GM18909 (cell line): ENCODE measurements around the gene RXRA.

ENCODE experiments used
- ATAC-seq: cut with Tn5 transposase; IDR thresholded peaks from one replicate; pipeline ENCODE4 v1.9.1; 2021; ENCODE audit warnings: mild to moderate bottlenecking; ENCODE audit not compliant: unreplicated experiment, poor library complexity

RXRA gene

DNA sequence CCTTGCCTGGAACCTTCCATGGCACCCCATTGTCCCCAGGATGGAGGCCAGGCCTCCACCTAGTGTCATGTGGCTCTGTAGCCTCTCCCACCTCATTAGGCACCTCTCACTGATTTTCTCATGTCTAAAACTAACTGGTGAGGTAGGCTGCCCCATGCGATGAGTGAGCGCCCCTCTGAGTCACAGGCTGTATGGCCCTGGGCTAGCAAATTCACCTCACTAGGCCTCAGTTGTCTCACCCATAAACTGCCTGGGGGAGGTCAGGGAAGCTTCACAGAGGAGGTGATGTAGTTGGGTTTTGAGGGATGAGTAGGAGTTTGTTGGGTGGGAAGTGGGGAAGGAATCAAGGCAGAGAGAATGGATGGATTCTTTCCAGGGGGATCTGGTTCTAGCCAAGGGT is 8.8 kb downstream of the RXRA start:
- no peak for ATAC-seq

GRCh38 chr9:134335486-134336220 is 9.4 kb downstream of the RXRA start:
- ATAC-seq = no peak

- no peak for ATAC-seq
These were observed 10.0 kb downstream of the RXRA start for GRCh38 chr9:134336228-134336627.

DNA sequence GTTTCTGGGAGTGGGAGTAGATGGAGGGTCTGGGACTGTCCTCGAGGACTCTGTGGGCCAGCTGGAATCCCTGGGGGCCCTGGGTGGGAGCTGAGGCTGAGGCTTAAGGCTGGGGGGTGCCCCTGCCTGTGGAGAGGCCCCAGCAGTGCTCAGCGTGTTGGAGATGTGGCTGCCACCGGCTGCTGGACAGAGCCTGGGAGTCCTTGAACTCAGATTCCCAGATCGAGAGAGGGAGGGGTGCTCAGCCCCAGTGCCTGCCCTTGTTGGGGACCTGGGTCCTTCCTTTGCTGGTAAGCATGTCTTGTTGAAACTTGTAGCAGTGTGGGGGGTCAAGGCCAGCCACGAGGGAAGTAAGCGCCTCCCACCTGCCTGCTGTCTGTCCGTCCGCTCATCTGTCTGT is 10.7 kb downstream of the RXRA start:
- no peak for ATAC-seq

DNA sequence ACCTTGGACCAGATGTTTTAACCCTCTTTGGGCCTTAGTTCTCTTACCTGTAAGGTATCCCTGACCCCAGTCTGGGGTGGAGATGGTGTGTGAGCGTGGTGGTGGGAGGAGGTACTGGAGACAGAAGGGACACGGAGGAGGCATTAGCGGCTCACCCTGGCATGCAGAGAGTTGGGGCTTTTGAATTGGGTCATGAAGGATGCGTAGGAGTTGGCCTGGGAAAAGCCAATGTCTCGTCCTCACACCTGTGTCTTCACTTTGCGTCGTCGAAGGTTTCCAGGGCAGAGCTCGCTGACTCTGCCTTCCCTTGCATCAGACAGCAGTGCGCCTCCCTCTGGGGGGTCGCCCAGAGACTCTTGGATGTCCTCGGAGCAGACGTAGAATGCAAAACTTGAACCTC is 11.2 kb downstream of the RXRA start:
- no peak for ATAC-seq

- no peak for ATAC-seq
These were observed 12.3 kb downstream of the RXRA start for GRCh38 chr9:134338394-134339182.

GRCh38 chr9:134339183-134339806 is 13.0 kb downstream of the RXRA start:
- ATAC-seq = no peak

DNA sequence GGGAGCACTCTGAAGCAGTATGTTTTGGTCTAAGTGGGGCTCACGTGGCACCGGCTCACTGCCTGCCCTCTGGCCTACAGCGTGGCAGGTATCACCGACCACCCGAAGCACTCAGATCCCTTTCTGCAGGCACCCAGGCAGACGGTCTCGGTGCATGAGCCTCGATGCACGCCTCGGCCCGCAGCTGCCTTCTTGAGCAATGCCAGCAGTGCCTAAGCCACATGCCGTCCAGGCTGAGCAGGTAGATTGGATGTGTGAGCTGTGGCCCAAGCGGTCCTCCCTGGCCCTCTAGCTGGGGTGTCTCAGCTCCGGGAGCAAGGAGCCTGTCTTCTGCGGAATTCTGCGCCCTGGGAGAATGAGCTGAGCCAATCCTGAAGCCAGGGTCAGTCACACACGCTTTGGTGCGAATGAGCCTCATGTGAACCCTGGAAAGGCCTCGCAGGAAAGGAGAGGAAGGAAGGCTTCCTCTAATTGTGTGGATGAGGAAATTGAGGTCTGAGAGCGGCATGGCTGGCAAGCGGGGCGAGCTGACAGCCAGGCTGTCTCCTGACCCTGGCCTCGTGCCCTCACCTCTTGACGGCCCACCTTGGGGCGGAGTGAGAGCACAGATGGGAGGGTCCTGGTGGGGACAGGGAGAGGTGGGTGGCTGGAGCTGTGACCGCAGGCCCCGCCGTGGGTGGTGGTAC is 14.4 kb downstream of the RXRA start:
- no peak for ATAC-seq

- ATAC-seq = no peak
These were observed 15.1 kb downstream of the RXRA start for GRCh38 chr9:134341306-134341705.

- ATAC-seq = no peak
These were observed 15.9 kb downstream of the RXRA start for GRCh38 chr9:134341929-134342745.

DNA sequence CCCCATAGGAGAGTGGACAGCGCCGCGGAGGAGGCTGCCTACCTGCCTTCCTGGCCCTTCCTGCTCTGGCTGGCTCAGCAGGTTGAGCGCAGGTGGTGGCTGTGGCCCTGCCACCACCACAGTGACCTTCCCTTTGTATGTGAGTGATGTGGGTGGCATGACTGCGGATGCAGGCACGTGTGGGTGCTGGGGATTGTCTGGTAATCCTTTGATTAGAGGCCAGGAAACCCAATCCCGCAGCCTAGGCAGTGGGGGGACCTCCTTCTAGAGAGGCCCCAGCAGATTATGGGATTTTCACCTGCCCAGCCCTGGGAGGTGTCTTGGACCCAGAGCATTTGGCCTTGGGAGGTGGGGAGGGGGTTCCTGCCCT is 16.5 kb downstream of the RXRA start:
- ATAC-seq = no peak

DNA sequence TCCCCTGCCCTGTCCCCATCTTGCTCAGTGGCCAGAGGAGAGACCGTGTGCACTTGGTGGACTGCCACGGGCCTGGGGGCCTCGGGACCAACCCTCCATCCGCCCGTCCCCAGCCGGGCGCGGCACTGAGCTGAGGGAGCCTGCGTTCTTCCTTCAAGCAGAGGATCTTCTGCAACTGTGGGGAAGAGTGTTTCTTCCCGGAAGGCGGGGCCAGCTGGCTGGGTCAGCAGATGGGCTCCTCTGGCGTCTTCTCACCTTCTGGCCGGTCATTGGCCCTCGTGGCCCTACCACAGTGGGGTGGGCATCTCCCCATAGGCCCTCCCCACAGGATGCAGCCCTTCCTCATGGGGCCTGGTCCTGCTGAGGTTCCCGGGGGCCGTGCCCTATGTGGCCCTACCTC is 17.4 kb downstream of the RXRA start:
- no peak for ATAC-seq

DNA sequence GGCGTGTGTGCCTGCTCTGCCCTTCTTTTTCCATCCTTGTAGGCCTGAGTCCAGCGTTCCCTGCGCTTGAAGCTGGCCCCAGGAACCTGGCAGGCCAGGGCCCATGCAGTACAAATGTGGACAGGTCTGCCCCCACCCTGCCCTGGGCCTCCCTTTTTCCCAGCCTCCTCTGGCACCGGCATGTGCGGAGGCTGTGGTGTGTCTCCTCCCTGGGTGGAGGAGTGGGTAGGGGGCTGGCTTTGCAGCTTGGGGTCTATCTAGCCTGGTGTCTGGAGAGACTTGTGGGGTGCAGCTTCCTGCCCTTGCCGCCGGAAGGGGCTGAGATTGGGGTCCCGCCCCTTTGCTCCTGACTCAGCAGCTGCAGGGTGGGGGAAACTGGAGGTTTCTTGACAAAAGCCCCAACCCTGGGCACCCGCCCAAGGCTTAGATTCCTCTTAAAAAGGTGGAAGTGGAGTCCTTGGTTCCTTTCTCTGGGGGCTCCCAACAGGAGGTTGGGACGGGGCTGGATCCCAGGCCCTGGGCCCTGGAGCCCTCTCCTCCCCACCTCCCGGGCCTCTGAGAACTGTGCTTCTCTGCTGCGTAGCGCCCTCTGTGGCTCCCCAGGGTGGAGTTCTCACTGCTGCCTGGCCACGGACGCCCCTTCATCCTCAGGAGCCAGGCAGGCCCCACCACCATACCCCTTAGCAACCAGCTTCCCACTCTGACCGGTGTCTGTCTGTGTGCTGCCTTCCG is 18.0 kb downstream of the RXRA start:
- no peak for ATAC-seq

DNA sequence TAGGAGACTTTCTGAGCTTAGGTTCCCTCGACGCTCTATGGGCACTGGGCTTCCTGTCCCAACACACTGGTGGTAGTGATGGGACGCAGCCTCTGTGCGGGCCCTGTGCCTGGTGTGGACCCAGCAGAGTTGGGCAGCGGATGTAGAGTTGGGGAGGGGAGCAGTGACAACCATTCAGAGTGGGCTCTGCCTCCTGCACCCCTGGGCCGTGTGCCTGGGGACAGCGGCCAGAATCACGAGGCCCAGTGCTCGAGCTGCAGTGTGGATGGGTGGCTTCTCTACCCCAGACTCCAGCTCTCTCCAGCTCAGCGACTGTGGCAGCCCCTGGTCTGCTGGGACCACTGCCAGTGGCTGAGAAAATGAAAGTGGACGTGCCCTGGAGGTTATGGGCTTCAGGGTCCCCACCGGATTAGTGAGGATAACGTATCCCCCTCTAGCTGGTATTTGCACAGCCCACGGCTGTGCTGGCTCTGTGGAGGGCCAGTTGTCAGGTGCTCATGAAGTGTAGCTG is 18.6 kb downstream of the RXRA start:
- ATAC-seq = no peak

GRCh38 chr9:134345737-134346136 is 19.5 kb downstream of the RXRA start:
- no peak for ATAC-seq

DNA sequence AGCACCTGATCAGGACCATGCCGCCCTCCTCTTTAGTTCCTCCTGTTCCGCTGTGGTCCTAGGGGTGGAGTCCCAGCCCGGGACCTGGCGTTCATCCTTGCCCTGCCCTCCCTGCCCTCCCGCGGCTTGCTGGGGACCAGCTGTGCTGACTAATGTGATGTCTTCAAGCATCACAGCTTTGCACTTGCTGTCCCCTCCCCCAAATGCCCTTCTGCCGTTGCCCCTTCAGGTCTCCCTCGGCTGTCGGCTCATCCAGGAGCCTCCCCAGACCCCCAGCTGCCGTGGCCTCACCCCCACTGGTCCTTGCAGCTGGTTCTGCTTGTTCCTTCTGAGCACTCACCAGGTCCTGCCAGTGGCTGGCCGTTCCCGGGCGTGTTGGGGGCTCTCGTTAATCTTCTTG is 19.9 kb downstream of the RXRA start:
- no peak for ATAC-seq

DNA sequence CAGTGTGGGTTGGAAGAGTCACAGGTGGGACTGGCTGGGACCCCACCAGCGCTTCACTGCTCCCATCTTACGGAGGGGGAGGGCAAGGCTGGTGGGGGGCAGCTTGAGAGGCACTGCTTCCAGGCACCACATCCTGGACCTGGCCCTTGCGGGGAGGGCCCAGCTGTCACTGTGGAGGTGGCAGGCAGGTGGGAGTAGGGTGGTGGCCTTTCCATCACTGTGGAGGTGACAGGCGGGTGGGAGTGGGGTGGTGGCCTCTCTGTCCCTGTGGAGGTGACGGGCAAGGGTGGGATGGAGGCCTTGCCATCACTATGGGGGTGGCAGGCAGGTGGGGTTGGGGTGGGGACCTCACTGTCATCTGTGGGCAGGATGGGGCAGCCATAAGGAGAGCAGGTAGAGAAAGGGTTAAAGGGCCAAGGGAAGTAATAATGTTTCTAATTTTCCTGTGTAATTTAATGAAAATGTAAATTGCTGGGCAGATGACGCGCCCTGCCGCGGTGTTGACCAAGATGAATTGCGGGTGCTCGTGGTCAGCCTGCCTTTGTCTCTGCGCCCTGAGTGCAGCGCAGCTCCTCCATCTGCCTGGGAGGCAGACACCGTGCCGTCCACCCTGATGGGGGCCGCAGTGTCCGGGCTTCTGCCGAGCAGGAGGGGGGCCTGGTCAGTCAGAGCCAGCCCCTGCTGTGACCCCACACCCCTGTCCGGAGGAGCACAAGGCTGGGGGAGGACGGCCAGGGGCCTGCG is 20.8 kb downstream of the RXRA start:
- no peak for ATAC-seq

DNA sequence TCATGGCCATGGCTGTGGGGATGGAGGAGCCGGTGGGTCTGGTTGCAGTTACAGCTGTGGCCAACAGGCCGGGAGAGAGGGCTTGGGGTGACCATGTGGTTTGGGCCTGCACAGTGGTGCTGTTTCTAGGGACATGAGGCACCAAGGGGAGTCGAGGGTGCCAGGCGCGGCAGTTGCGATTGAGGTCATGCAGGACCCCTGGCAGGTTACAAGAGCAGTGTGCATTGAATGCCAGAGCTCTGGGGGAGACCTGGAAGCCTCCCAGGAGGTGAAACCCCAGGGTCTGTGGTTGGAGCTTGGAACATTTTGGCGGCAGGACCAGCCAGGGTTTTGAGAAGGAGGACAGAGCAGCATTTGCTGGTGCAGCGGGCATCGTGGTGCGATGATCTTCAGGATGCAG is 21.7 kb downstream of the RXRA start:
- ATAC-seq = no peak
